Aorta (tissue), 5 donors: ENCODE data around the gene ZNF710. TPM values are rescaled to one million over a fixed set of nuclear protein-coding genes. Genes with fewer than 3 reads are reported as not detected.

Experiments
- ATAC-seq: fragments of 200-7000 bp; cut with Tn5 transposase; one replicate; pipeline ENCODE4 v1.9.1; 2022; ENCODE audit warnings: moderate library complexity; ENCODE audit not compliant: low FRiP score
- DNase-seq, 2 donors: peaks; one replicate each; pipeline ENCODE4 v3.0.0-alpha.2; 2020
- H3K27ac ChIP-seq, 2 donors: one replicate each; pipeline ENCODE4 v1.5.1; 2013; ENCODE audit warnings: low read length in 2 of 2, mild to moderate bottlenecking in 2 of 2, moderate library complexity in 2 of 2, control low read depth in 1 of 2, inconsistent platforms in 1 of 2, low read depth in 1 of 2
- H3K27me3 ChIP-seq, 2 donors: one replicate each; pipeline ENCODE4 v1.6.1; 2013; ENCODE audit warnings: control low read depth in 1 of 2, low read length in 1 of 2, mild to moderate bottlenecking in 1 of 2, moderate library complexity in 1 of 2; ENCODE audit not compliant: insufficient read depth in 2 of 2, control insufficient read depth in 1 of 2
- H3K36me3 ChIP-seq, 2 donors: one replicate each; pipeline ENCODE4 v1.6.1; 2013; ENCODE audit warnings: control low read depth in 1 of 2, low read length in 1 of 2, mild to moderate bottlenecking in 1 of 2; ENCODE audit not compliant: insufficient read depth in 2 of 2, control insufficient read depth in 1 of 2
- H3K4me1 ChIP-seq, 2 donors: one replicate each; pipeline ENCODE4 v1.6.1; 2013; ENCODE audit warnings: low read length in 2 of 2, control low read depth in 1 of 2, mild to moderate bottlenecking in 1 of 2, moderate library complexity in 1 of 2; ENCODE audit not compliant: insufficient read depth in 2 of 2, control insufficient read depth in 1 of 2
- H3K4me3 ChIP-seq, 2 donors: one replicate each; pipeline ENCODE4 v1.5.1; 2013; ENCODE audit warnings: low read length in 2 of 2, control low read depth in 1 of 2, mild to moderate bottlenecking in 1 of 2
- H3K9me3 ChIP-seq: one replicate; pipeline ENCODE4 v1.6.1; 2013; ENCODE audit warnings: mild to moderate bottlenecking, low read length; ENCODE audit not compliant: control insufficient read depth
- WGBS, 2 donors: extraction: QIAGEN DNeasy Blood & Tissue Kit; methylation state at CpG; one replicate each; pipeline ENCODE4 v1.1.7; 2013; 5-methylcytosine and 5-hydroxymethylcytosine counted together
- intact Hi-C, 2 donors: fragments of 100-400 bp; cut with DNase I; formaldehyde crosslinking; loops; one replicate each; pipeline versions ENCODE4 v1.14.2 to v1.15.0; 2022
- polyA plus RNA-seq, 2 donors: library from polyadenylated mRNA; stranded (reverse); fragments of 200-250 nt; gene quantifications; one replicate each; pipeline ENCODE4 v1.2.3, GENCODE V29; 2013
- total RNA-seq, 2 donors: library from RNA; stranded (reverse); fragmentation: NEBNext Ultra II Directional; extraction: Animal tissue kit (Norgen Biotek cat#: 25700); gene quantifications; one replicate each; pipeline ENCODE4 v1.2.1, GENCODE V29; 2021
- donor health status: healthy with polysubstance abuse.
- donor health status: Bipolar disorder and iron deficiency.
- donor health status: DM: no; HTN: no; CAD: no.
- donor health status: DM: no; HTN: no; CAD: no.
- donor health status: DM: yes; HTN: yes; CAD: no.

The ZNF710 gene
- total and polyA plus RNA-seq, 4 donors = 4.3 to 17.9 (median 10.5) TPM

GRCh38 chr15:90053685-90054466 lies 52.8 kb downstream of the ZNF710 start:
- H3K27ac ChIP-seq = no peak overlapping the region
- intact Hi-C loops = no loop called here
- no peaks in the 10 kb centered on the region for H3K4me1 ChIP-seq
- H3K27me3 ChIP-seq = no peaks in the 10 kb centered on the region
- no peak overlapping the region for H3K4me3 ChIP-seq
- no peaks in the 10 kb centered on the region for H3K36me3 ChIP-seq
- WGBS, 2 donors = 83 to 88% methylated on average over 14 of the region's 14 CpGs
- ATAC-seq (no peak), DNase-seq (no peak)
- no peaks in the 10 kb centered on the region for H3K9me3 ChIP-seq

GRCh38 chr15:90054618-90055097 lies 53.5 kb downstream of the ZNF710 start:
- no peaks in the 10 kb centered on the region for H3K36me3 ChIP-seq
- DNase-seq (no peak), ATAC-seq (no peak)
- no peaks in the 10 kb centered on the region for H3K9me3 ChIP-seq
- WGBS, 2 donors = 71 to 74% methylated on average over 7 of the region's 7 CpGs
- intact Hi-C loops = no loop called here
- no peaks in the 10 kb centered on the region for H3K27me3 ChIP-seq
- H3K27ac ChIP-seq = no peak overlapping the region
- no peaks in the 10 kb centered on the region for H3K4me1 ChIP-seq
- H3K4me3 ChIP-seq = no peak overlapping the region

GRCh38 chr15:90055182-90055581 lies 54.1 kb downstream of the ZNF710 start:
- Histone ChIP-seq H3K36me3 (no peaks in the 10 kb centered on the region), H3K4me3 (no peak overlapping the region), H3K4me1 (no peaks in the 10 kb centered on the region), H3K27me3 (no peaks in the 10 kb centered on the region), H3K9me3 (no peaks in the 10 kb centered on the region), H3K27ac (no peak overlapping the region)
- 92 to 97% methylated on average over 7 of the region's 7 CpGs for WGBS, 2 donors
- ATAC-seq (no peak), DNase-seq (no peak)
- intact Hi-C loops = no loop called here

GRCh38 chr15:90056529-90056928 lies 55.4 kb downstream of the ZNF710 start:
- no peak overlapping the region for H3K27ac ChIP-seq
- H3K27me3 ChIP-seq = no peaks in the 10 kb centered on the region
- no peak overlapping the region for H3K4me3 ChIP-seq
- H3K36me3 ChIP-seq = no peaks in the 10 kb centered on the region
- DNase-seq (no peak), ATAC-seq (no peak)
- intact Hi-C loops = no loop called here
- WGBS, 2 donors = 87 to 93% methylated on average over 7 of the region's 7 CpGs
- H3K9me3 ChIP-seq = no peaks in the 10 kb centered on the region
- no peaks in the 10 kb centered on the region for H3K4me1 ChIP-seq

GRCh38 chr15:90058308-90058707 lies 57.2 kb downstream of the ZNF710 start:
- H3K36me3 ChIP-seq = no peaks in the 10 kb centered on the region
- intact Hi-C loops = no loop called here
- no peaks in the 10 kb centered on the region for H3K4me1 ChIP-seq
- WGBS, 2 donors = 89 to 97% methylated on average over 4 of the region's 4 CpGs
- DNase-seq (no peak), ATAC-seq (no peak)
- H3K4me3 ChIP-seq = no peak overlapping the region
- no peaks in the 10 kb centered on the region for H3K27me3 ChIP-seq
- H3K9me3 ChIP-seq = no peaks in the 10 kb centered on the region
- no peak overlapping the region for H3K27ac ChIP-seq

GRCh38 chr15:90058775-90059174 lies 57.7 kb downstream of the ZNF710 start:
- Histone ChIP-seq H3K4me3 (no peak overlapping the region), H3K27ac (no peak overlapping the region), H3K36me3 (no peaks in the 10 kb centered on the region), H3K4me1 (no peaks in the 10 kb centered on the region), H3K27me3 (no peaks in the 10 kb centered on the region), H3K9me3 (no peaks in the 10 kb centered on the region)
- ATAC-seq (no peak), DNase-seq (no peak)
- intact Hi-C loops = no loop called here
- 95% methylated on average over 5 of the region's 5 CpGs for WGBS, 2 donors

GRCh38 chr15:90059208-90059985 lies 58.3 kb downstream of the ZNF710 start:
- ATAC-seq (peak; percentile 66), DNase-seq (peak; percentile 85 to 94)
- no peaks in the 10 kb centered on the region for H3K9me3 ChIP-seq
- H3K36me3 ChIP-seq = no peaks in the 10 kb centered on the region
- no peak overlapping the region for H3K4me3 ChIP-seq
- no peaks in the 10 kb centered on the region for H3K27me3 ChIP-seq
- intact Hi-C loops = no loop called here
- no peak overlapping the region for H3K27ac ChIP-seq
- 79 to 80% methylated on average over 20 to 21 of the region's 21 CpGs for WGBS, 2 donors
- H3K4me1 ChIP-seq = no peaks in the 10 kb centered on the region

- no peak overlapping the region for H3K27ac ChIP-seq
- H3K27me3 ChIP-seq = no peaks in the 10 kb centered on the region
- H3K4me1 ChIP-seq = no peaks in the 10 kb centered on the region
- no peak overlapping the region for H3K4me3 ChIP-seq
- ATAC-seq = no peak
- intact Hi-C loops = no loop called here
- 88 to 89% methylated on average over 3 of the region's 3 CpGs for WGBS, 2 donors
- no peaks in the 10 kb centered on the region for H3K9me3 ChIP-seq
- H3K36me3 ChIP-seq = no peaks in the 10 kb centered on the region
- DNase-seq = no peak
Observed at GRCh38 chr15:90060797-90061196, 59.7 kb downstream of the ZNF710 start.
